ENCODE measurements around the gene ZNF385B.

Gene ZNF385B

GRCh38 chr2:179447839-179448447 is 413.5 kb downstream of the ZNF385B start:
- Histone ChIP-seq H3K4me3 (replicated peaks; ENCODE audit: low read depth, low read length) (no peak overlapping the region), H3K36me3 (ENCODE audit: control insufficient read depth, insufficient read depth, low read length) (no peaks in the 10 kb centered on the region), H3K27me3 (replicated peaks; ENCODE audit: control insufficient read depth, insufficient read depth, low read length) (no peaks in the 10 kb centered on the region; the same call in 1 of the 2 replicates)
- DNase-seq (ENCODE audit: extremely low read depth, insufficient read length), result no peak
- TF ChIP-seq CTCF (IDR thresholded peaks at IDR 0.05; ENCODE audit: insufficient read depth, low read length, poor library complexity, severe bottlenecking), result no peak

- no peak overlapping the region for H3K4me3 ChIP-seq (replicated peaks; ENCODE audit: low read depth, low read length)
- TF ChIP-seq CTCF (IDR thresholded peaks at IDR 0.05; ENCODE audit: insufficient read depth, low read length, poor library complexity, severe bottlenecking), result no peak
- no peak for DNase-seq (ENCODE audit: extremely low read depth, insufficient read length)
- H3K36me3 ChIP-seq (ENCODE audit: control insufficient read depth, insufficient read depth, low read length), result no peaks in the 10 kb centered on the region
- no peaks in the 10 kb centered on the region; the same call in 1 of the 2 replicates for H3K27me3 ChIP-seq (replicated peaks; ENCODE audit: control insufficient read depth, insufficient read depth, low read length)
Measured at GRCh38 chr2:179447421-179447820, 414.0 kb downstream of the ZNF385B start.

GRCh38 chr2:179446476-179447141 is 414.8 kb downstream of the ZNF385B start:
- TF ChIP-seq CTCF (IDR thresholded peaks at IDR 0.05; ENCODE audit: insufficient read depth, low read length, poor library complexity, severe bottlenecking), result no peak
- no peaks in the 10 kb centered on the region; the same call in 1 of the 2 replicates for H3K27me3 ChIP-seq (replicated peaks; ENCODE audit: control insufficient read depth, insufficient read depth, low read length)
- H3K4me3 ChIP-seq (replicated peaks; ENCODE audit: low read depth, low read length), result no peak overlapping the region
- H3K36me3 ChIP-seq (ENCODE audit: control insufficient read depth, insufficient read depth, low read length), result no peaks in the 10 kb centered on the region
- no peak for DNase-seq (ENCODE audit: extremely low read depth, insufficient read length)

- Histone ChIP-seq H3K27me3 (replicated peaks; ENCODE audit: control insufficient read depth, insufficient read depth, low read length) (no peaks in the 10 kb centered on the region; the same call in 1 of the 2 replicates), H3K4me3 (replicated peaks; ENCODE audit: low read depth, low read length) (no peak overlapping the region), H3K36me3 (ENCODE audit: control insufficient read depth, insufficient read depth, low read length) (no peaks in the 10 kb centered on the region)
- no peak for TF ChIP-seq CTCF (IDR thresholded peaks at IDR 0.05; ENCODE audit: insufficient read depth, low read length, poor library complexity, severe bottlenecking)
- no peak for DNase-seq (ENCODE audit: extremely low read depth, insufficient read length)
Measured at GRCh38 chr2:179444056-179444455, 417.4 kb downstream of the ZNF385B start.

- Histone ChIP-seq H3K4me3 (replicated peaks; ENCODE audit: low read depth, low read length) (no peak overlapping the region), H3K27me3 (replicated peaks; ENCODE audit: control insufficient read depth, insufficient read depth, low read length) (no peaks in the 10 kb centered on the region; the same call in 1 of the 2 replicates), H3K36me3 (ENCODE audit: control insufficient read depth, insufficient read depth, low read length) (no peaks in the 10 kb centered on the region)
- TF ChIP-seq CTCF (IDR thresholded peaks at IDR 0.05; ENCODE audit: insufficient read depth, low read length, poor library complexity, severe bottlenecking), result no peak
- DNase-seq (ENCODE audit: extremely low read depth, insufficient read length), result no peak
Measured at GRCh38 chr2:179443180-179443579, 418.2 kb downstream of the ZNF385B start.
